HG02678 (cell line): Measurements from ENCODE around the gene TUBA4B.

Experiments
- ATAC-seq: cut with Tn5 transposase; IDR thresholded peaks from one replicate; pipeline ENCODE4 v1.9.1; 2021; ENCODE audit warnings: mild to moderate bottlenecking, moderate library complexity; ENCODE audit not compliant: unreplicated experiment

The TUBA4B gene

DNA sequence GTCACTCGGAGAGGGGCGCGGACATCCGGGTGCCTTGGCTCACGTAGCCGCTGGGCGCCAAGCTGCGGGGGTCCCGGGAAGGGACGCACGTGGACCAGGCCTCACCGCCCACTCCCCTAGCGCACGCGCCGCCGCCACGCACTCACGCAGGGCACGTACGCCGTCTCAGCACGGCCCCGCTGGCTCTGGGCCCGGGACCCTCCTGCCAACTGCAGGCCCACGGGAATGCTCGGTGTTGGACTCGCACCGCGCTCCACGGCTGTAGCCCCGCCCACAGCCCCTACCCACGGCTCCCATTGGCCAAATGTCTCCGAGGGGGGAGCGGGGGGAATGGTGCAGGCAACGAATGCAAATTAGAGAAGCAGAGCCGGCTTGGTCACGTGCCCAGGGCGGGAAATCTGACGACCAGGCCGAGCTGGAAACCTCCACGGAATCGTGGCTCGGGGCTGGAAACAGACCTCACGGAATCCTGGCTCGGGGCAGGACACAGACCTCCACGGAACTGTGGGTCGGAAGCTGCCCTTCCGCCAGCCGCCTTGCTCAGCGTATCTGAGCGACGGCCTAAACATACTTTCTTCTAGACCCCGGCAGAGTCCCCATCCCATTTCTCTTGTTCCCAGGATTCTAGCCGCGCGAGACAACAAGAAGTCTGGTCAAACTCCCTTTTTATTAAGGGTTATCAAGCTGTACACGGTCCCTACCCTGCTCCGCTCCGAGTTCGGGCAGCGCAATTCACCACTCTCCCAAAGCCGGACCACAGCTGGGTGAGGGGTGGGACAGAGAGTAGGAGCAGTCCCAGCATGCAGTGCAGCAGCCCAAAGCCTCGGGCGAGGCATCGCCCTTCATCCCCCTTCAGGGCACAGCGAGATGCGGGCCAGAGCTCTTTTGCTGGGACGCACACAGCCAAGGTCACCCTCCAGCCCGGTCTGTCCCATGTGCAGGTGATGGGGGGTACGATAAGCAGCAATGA is 34.0 kb upstream of the TUBA4B start, which contains the start of gene ABCB6:
TSS of gene ABCB6 (minus strand) at position 227 of the 970 bp plus-strand sequence. CDS start 285 bp downstream, outside the sequence.
- ATAC-seq, result peak; percentile 80

DNA sequence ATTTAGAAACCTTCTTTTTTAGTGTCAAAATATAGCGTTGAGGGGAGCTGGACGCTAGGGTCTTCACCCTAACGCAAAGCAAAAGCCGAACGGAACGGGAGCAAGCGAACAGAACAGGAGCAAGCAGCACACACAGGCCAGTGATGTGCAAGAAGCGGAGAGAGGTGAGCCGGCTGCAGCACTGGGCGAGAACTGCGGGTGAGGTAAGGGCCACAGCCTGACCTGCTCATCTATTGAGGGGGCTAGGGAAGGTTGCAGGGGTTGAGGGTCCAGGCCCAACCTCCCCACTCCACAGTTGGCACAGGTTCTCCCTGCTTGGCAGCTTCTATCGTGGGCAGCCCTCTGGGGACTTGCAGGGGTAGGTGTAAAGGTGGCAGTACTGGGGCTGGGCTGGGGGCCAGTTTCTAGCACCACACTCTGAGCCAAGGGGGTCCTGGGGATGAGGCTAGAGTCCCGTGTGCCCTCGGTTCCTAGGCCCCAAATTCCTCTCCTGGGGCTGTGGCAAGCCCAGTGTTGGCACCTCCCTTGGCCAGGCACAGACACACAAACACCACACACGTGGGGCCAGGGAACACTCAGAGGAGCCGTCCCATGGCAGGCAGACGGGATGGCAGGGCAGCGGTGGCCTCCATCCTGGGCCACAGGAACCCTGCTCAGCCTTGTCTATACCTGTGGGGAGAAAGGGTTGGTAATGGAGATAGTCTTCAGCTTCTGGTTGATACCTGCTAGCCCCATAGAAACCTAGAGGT is 33.1 kb upstream of the TUBA4B start:
- ATAC-seq, result no peak

DNA sequence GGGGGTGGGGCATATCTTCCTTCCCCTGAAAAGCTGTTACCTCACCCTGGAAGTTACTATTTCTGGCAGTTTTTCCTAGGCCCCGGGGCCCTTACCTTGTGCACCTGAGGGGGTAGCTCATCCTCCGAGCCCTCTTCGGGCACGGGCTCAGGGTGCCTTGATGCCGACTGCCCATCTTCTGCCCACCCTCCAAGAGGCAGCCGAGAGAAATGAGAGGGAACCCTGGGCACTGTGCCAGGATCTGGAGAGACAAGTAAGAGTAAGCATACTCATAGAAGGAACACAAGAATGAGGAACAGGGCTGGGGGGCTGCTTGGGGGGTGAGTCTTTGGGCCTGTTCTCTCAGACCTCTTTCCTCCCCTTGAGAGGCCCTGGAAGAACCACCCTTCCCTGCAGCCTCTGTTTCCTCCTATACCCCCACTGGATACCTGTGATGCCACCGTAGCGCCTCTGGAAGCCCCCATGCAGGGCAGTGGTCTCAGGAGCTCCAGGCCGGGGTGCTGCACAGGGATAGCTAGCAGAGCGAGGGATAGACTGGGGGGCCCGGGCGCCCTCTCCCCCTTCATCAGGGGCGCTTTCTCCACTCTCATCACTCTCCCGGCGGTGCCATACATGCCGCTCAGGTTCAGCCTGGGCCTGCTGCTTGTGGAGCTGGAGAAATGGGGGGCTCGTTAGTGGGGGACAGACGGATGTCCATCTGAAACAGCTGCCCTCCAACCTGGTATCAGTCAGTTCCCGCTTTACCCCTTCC is 32.2 kb upstream of the TUBA4B start:
- ATAC-seq, result no peak

DNA sequence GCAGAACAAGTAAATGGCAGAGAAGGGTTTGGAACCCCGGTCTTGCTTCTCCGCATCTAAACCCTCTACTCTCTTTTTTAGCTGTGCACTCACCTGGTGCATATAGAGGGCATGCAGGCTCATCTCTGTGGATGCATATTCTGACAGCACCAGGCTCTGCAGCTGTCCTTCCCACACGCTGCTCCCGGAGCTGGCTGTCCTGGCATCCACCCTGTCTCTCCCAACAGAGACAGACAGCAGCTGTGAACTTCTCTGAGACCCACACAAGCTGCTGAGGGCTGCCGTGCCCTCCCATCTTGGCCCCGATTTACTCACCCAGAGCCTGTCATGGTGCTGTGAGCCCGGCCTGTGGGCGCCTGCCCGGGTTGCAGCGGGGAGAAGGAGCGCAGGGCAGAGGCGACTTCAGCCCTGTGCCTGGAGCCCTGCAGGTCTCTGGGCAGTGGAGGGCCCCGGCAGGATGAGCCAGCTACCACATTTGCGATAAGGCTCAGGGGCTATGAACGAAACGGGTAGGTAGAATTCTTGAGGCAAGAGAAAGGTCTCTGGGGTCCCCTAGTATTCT is 31.0 kb upstream of the TUBA4B start:
- no peak for ATAC-seq

DNA sequence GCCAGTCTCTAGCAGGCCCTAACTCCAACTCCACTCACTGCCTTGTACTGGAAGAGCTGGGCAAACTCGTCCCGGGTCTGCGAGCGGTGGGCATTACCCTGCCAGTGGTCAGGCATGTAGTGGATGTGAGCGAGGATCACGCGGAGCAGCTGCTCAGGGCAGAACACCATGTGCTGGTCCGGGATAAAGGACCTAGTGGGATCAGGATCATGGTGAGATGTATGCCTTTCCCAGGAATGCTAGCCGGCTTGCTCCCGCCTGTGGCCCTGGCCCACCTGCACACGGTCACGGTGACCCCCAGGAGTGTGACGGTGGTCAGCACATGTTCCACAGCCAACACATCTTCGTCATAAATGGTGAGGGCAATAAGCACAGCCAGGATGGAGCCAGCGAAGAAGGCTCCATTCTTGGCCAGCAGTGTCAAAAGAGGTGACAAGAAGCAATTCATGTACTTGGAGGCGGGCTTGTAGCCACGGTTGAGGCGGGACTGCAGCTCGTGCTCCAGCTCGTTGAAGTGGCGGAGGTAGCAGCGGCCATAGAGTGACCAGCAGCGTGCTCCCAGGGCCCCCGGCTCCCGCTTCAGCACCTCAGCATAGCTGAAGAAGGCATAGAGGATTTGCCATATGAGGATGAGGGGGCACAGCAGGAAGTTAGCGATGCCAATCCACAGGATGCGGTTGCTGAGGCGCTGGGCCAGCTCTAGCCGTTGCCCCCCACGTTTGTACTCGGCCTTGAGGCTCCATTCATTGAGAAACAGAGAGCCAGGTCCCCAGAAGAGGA is 29.0 kb upstream of the TUBA4B start:
- no peak for ATAC-seq

DNA sequence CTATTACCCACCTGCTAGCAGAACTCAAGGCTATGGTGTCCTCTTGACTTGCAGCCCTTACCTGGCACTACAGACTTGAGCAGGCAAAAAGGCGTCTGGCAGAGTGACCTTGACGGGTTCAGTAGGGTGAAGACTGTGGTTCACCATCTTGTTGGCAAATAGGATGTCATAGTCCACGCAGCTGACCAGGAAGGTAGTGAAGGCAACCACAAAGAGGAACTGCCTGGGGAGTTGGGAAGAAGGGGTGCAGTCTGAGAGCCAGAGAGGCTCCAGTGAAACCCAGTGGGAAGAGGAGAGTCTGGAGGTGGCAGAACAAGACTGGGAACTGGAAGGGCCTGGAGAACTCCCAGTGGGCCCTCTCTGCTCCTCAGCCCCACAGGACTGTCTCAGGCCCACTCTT is 27.7 kb upstream of the TUBA4B start:
- no peak for ATAC-seq

DNA sequence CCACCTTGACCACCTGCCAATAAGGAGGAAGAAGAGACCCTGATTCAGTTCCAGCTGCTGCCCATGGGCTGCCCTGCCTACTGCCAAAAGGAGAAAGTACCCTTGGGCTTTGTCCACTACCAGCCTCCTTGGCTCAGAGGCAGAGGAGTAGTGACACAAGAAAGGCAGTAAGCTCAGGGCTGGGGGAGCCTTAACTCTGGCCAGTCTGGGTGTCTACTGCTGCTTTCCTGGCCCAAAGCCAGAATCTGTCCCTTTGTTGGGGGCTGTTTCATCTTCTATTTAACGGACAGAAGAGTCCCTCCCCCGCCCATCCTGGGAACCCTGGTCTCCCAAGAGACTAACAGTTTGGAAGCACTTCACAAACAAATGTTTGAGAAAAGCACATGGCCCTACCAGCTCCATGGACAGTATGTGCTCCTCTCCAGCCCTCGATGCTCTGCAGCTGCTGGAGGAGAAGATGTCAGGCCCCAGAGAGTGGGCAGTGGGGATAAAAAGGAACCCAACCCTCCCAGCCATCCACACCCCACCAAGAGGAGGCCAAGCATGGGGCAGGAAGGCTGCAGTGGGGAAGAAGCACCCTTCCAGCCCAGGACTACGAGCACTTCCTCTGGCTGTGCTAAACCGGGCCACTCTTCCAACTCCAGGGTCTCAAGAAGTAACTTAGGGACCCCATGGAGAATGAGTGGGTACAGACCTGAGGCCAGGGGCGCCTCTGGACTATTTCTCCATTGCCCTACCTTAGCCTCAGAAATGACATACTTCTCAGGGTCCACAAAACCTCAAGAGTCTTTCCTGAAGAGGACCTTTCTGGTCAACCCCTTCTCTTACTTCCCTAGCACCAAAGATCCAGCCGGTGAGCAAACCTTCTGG is 24.8 kb upstream of the TUBA4B start:
- no peak for ATAC-seq

DNA sequence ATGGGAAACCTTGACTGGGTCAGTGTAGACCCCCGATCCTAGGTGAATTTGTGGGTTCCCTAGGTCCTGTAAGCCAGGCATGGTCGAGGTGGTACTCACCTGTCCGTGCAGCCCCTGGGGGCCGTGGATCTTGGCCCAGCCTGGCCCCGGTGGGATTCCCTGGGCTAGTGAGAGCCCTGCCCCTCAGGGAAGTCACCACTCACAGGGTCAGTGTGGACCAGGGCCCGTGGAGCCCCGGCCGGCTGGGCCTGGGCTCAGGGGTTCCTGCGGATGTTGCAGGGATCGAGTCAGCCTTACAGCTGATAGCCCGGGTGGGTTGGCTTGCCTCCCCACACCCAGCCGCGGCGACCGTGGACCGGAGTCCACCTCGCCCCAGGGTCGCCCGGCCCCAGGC is 24.1 kb upstream of the TUBA4B start:
- no peak for ATAC-seq

DNA sequence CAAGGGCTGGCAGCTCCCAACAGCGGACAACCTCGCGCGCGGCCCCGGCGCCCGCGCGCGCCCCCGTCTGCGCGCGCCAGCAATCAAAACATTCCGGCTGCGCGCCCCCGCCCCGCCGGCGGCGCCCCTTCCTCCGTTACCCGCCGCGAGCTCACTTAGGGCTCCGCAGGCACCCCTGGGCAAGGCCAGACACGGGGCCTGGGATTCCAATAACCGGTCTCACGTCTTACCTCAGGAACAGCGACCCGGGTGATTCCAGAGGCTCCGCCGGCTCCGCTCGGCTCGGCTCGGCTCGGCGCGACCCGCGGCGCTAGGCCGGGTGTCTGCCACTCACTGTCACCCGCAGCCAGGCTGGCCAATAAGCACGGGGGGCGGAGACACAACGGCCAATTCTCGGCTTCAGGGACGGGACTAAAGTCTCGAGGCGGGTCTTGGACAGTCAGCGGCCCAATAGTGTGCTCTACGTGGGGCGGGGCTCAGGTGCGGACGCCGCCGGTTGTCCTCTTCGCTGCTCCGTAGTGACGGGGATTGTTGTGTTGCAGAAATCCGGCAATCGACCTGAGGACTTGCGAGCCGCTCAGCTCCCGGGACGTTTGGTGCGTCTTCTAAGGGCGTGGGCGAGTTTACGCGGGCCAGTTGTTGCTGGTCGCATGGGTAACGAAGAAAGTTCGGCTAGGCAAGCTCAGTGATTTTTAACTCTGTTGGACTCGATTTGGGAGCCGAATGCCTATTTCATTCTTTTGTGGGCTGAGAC is 23.6 kb upstream of the TUBA4B start, which contains the start of the genes ANKZF1 and ATG9A:
TSS of gene ANKZF1 (plus strand) at position 502 of the 754 bp plus-strand sequence. CDS start 452 bp downstream, outside the sequence.
TSS of gene ATG9A (minus strand) at position 332 of the 754 bp plus-strand sequence. CDS start 1,612 bp downstream, outside the sequence.
- ATAC-seq, result peak; percentile 98

DNA sequence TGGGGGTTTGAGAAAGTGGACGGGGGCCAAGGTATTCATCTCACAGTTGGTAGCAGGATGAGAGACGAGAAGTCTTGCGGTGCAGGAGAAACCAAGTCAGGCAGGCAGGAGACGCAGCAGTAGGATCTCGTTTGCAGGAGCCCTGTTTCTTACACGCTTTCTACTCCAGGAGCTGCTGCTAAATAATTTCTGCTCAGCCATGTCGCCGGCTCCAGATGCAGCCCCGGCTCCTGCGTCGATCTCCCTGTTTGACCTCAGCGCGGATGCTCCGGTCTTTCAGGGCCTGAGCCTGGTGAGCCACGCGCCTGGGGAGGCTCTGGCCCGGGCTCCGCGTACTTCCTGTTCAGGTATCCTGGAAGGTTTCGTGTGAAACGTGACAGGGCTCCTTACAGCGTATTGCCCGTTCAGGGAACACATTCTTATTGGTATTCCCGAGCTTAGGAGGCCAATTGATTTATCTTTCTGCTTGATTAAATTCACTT is 22.9 kb upstream of the TUBA4B start:
- ATAC-seq, result no peak

DNA sequence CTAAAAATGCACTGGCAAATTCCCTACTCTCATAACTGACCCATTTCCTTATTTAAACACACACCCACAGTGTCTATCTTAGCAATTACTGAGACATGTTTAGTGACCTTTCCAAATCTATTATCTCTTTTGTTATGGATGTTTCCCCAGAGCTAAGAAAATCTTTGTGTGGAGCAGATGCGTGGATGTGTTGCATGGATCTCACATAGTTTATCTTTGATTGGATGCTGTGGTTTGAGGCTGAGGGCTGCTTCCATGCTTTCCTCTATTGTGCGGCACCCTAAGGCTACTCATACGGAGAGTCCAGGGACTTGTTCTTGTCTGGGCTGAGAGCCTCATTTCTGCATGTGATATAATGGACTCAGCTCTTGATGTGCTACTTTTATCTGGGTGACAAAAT is 18.7 kb upstream of the TUBA4B start:
- ATAC-seq, result no peak

DNA sequence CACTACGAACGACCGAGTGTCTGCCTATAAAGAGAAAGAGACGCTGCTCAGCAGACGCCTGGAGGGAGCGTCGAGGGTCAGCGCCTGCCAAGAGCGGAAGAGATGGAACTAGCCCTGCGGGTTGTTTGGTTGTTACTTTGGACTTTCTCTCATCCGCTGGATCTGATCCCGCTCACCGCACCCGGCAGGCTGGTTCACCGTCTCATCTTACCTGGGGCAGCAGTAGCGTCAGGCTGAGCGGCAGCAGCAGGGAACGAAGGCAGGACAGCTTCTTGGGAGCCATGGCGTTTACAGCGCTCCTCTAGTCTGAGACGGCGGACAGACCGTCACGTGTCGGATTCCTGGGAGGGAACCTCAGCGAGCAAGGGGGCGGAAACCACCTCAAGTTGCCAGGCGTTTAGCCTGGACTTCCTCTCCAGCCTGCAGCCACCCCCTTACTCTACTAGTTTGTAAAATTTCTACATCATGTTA is 9.7 kb upstream of the TUBA4B start:
- no peak for ATAC-seq

DNA sequence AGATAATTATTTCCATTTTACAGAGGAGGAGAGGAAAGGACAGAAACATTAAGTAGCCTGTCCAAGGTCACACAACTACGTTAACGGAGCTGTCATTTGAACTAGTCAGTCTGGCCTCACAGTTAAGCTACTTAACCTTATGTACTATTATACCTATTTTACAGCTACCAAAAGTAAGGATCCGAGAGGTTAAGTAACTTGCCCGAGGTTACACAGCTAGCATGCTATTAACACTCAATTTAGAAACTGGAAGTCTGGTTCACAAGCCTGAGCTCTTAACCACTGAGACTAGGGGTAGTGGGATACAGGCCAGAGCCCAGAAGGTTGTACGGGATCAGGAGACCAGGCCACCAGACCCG is 8.3 kb upstream of the TUBA4B start:
- ATAC-seq, result no peak

DNA sequence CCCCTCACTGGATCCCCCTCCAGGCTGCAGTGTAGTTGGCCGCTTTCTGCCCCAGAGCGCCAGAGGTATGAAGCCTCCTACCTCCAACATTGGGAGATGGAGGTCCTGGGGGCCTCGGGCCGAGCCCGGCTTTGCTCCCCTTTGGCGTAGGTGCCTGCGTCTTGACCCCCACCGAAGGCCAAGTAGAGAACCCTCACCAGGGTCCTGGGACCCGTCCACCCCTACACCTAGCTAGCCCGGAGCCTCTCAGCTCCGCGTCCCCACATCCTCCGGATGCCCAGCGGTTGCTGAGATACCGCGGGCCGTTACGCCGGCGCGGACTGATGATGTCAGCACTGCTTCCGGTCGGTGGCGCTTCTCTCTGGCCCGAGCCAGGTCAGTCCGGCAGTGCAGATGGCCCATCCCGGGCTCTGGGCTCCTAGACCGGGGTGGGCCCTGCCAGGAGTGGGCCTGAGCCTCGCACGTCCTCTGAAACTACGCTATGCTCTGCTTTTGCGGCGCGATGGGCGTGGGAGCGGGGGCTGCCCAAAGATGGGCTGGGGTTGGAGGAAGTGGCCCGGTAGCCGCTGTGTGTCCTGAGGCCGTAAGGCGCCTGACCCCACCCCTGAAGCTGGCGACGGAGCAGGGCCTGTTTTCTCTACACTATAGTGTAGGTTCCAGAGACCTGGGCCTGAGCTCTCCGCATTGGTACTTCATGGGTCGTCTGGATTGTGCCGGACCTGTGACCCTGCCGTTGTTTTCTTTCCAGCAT is 7.7 kb upstream of the TUBA4B start, which contains the start of the genes GLB1L and STK16:
TSS of gene GLB1L (minus strand) at position 297 of the 751 bp plus-strand sequence. CDS start 1,871 bp downstream, outside the sequence.
TSS of gene STK16 (plus strand) at position 332 of the 751 bp plus-strand sequence. CDS start 521 bp downstream, outside the sequence.
- ATAC-seq, result peak; percentile 67

DNA sequence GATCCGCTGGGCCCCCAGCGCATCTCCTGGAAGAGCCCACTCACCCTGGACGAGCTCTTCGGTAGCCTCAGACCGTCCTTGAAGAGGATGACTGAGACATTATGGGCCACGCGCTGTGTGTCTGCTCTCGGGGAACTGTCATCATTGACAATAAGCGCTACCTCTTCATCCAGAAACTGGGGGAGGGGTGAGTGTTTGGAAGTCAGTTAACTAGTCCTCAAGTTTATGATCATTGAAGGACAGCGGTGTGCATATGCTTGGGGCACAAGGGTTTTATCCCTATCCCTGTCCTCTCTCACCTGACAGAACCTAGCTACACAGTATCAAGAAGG is 7.2 kb upstream of the TUBA4B start:
- ATAC-seq, result no peak

DNA sequence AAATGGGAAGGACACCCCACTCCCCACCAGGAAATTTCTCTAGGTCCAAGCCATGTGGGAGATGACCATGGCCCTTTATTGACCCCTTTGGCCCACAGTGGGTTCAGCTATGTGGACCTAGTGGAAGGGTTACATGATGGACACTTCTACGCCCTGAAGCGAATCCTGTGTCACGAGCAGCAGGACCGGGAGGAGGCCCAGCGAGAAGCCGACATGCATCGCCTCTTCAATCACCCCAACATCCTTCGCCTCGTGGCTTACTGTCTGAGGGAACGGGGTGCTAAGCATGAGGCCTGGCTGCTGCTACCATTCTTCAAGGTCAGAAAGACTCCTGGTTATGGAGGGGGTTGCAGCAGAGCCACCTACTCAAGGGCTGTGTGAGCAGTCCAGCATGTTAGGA is 6.5 kb upstream of the TUBA4B start:
- no peak for ATAC-seq
